GM19238 (cell line): ENCODE data around the gene PSD4.

Source experiments
- DNase-seq: peaks from one replicate; pipeline ENCODE4 v3.0.0; 2011; ENCODE audit warnings: low spot score; ENCODE audit not compliant: insufficient read length

Gene PSD4

GRCh38 chr2:113173542-113174375 is at the start of gene PSD4:
TSS of gene PSD4 (plus strand) at chr2:113173971. CDS start at chr2:113182457, 8,486 bp downstream.
- peak; percentile 87 for DNase-seq

- DNase-seq = peak; percentile 27
Observed at GRCh38 chr2:113124181-113124961, 49.4 kb upstream of the PSD4 start.

GRCh38 chr2:113124984-113125855 is 48.6 kb upstream of the PSD4 start:
- DNase-seq = no peak

GRCh38 chr2:113126845-113127645 is 46.7 kb upstream of the PSD4 start, which contains the start of gene IL1RN:
TSS of gene IL1RN (plus strand) at chr2:113127598. CDS start at chr2:113127625, 27 bp downstream.
- no peak for DNase-seq

GRCh38 chr2:113127646-113128570 is 45.9 kb upstream of the PSD4 start:
- DNase-seq = no peak

- no peak for DNase-seq
Observed at GRCh38 chr2:113129519-113130078, 44.2 kb upstream of the PSD4 start.

- no peak for DNase-seq
Observed at GRCh38 chr2:113131352-113132185, 42.2 kb upstream of the PSD4 start.

- no peak for DNase-seq
Observed at GRCh38 chr2:113132414-113133021, 41.3 kb upstream of the PSD4 start.

- DNase-seq = no peak
Observed at GRCh38 chr2:113133704-113134598, 39.8 kb upstream of the PSD4 start.

GRCh38 chr2:113134717-113135116 is 39.1 kb upstream of the PSD4 start:
- DNase-seq = no peak

- no peak for DNase-seq
Observed at GRCh38 chr2:113135317-113135716, 38.5 kb upstream of the PSD4 start.

GRCh38 chr2:113136828-113137775 is 36.7 kb upstream of the PSD4 start:
- no peak for DNase-seq

- DNase-seq = no peak
Observed at GRCh38 chr2:113137827-113138226, 35.9 kb upstream of the PSD4 start.

GRCh38 chr2:113138428-113139322 is 35.1 kb upstream of the PSD4 start:
- no peak for DNase-seq

GRCh38 chr2:113141451-113141850 is 32.3 kb upstream of the PSD4 start:
- no peak for DNase-seq
